BJ (cell line): ENCODE results near the gene GPR180. TPM values are rescaled to one million over a fixed set of nuclear protein-coding genes. Genes with fewer than 3 reads are reported as not detected.

ENCODE experiments used
- CTCF ChIA-PET: fragments of 350-600 bp; formaldehyde crosslinking; extraction: SDS; loops from one replicate; lab custom pipeline; 2021; ENCODE audit warnings: antibody characterized with exemption, inconsistent platforms; lab: Yijun Ruan, JAX
- POLR2A ChIA-PET: fragments of 300-600 bp; sonication (Branson Sonifier 250); formaldehyde crosslinking; extraction: SDS; loops from one replicate; lab custom pipeline; 2021; ENCODE audit warnings: antibody characterized with exemption; lab: Charles Lee
- DNase-seq: peaks from one replicate; pipeline ENCODE4 v3.0.0-alpha.2; 2011; ENCODE audit warnings: low read depth
- H3K27me3 ChIP-seq: 2 replicates; pipeline ENCODE4 v1.6.0; 2011; ENCODE audit warnings: low read length; ENCODE audit not compliant: control insufficient read depth, insufficient read depth
- H3K36me3 ChIP-seq: 2 replicates; pipeline ENCODE4 v1.5.1; 2011; ENCODE audit warnings: low read length; ENCODE audit not compliant: control insufficient read depth, insufficient read depth
- H3K4me3 ChIP-seq: 2 replicates; pipeline ENCODE4 v1.5.1; 2011; ENCODE audit warnings: low read depth, mild to moderate bottlenecking, control low read depth, low read length
- polyA plus RNA-seq: library from polyadenylated mRNA; depleted of rRNA; stranded (reverse); fragments of >200 nt; gene quantifications from 2 replicates; pipeline ENCODE4 v1.2.3, GENCODE V29; 2011
- TF ChIP-seq, protein P1 (sequence below): IDR thresholded peaks from 2 replicates; pipeline ENCODE4 v1.5.1; 2011; ENCODE audit warnings: low read depth, mild to moderate bottlenecking, control low read depth, inconsistent platforms, low read length, moderate library complexity; ENCODE audit not compliant: insufficient read depth

GPR180 gene
- polyA plus RNA-seq, 1 experiment = 2.4 TPM

DNA sequence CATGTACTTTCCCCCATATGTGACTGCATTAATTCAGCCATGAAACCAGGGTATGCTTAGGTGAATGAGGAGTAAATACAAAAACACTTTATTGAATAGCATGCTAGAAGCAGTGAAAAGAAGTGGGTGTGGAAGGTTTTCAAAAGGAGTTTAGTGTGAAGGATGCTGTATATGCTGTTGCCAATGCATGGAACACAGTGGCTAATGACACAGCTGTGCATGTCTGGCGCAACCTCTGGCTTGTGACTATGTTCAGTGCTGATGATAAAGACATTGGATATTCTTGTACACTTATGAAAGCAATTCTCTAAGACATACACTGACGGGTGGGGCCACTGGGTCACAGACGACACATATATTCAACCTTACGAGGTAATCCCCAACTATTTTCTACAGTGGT is 55.5 kb downstream of the GPR180 start:
- POLR2A ChIA-PET = interaction anchor here (0.6 kb wide), 2 partner anchors 50 to 134 kb away, joined by 6 to 7 read pairs; no protein-coding TSS in a partner anchor
- no peak overlapping the region for H3K4me3 ChIP-seq
- TF ChIP-seq, protein P1, sequence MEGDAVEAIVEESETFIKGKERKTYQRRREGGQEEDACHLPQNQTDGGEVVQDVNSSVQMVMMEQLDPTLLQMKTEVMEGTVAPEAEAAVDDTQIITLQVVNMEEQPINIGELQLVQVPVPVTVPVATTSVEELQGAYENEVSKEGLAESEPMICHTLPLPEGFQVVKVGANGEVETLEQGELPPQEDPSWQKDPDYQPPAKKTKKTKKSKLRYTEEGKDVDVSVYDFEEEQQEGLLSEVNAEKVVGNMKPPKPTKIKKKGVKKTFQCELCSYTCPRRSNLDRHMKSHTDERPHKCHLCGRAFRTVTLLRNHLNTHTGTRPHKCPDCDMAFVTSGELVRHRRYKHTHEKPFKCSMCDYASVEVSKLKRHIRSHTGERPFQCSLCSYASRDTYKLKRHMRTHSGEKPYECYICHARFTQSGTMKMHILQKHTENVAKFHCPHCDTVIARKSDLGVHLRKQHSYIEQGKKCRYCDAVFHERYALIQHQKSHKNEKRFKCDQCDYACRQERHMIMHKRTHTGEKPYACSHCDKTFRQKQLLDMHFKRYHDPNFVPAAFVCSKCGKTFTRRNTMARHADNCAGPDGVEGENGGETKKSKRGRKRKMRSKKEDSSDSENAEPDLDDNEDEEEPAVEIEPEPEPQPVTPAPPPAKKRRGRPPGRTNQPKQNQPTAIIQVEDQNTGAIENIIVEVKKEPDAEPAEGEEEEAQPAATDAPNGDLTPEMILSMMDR = no peak
- H3K27me3 ChIP-seq = peaks cover 12% of the 10 kb centered on the region
- no peaks in the 10 kb centered on the region for H3K36me3 ChIP-seq
- CTCF ChIA-PET = interaction anchor here (0.8 to 1.3 kb wide), 3 partner anchors 17 to 499 kb away, joined by 3 to 4 read pairs (median 3); no protein-coding TSS in a partner anchor
- DNase-seq = no peak

DNA sequence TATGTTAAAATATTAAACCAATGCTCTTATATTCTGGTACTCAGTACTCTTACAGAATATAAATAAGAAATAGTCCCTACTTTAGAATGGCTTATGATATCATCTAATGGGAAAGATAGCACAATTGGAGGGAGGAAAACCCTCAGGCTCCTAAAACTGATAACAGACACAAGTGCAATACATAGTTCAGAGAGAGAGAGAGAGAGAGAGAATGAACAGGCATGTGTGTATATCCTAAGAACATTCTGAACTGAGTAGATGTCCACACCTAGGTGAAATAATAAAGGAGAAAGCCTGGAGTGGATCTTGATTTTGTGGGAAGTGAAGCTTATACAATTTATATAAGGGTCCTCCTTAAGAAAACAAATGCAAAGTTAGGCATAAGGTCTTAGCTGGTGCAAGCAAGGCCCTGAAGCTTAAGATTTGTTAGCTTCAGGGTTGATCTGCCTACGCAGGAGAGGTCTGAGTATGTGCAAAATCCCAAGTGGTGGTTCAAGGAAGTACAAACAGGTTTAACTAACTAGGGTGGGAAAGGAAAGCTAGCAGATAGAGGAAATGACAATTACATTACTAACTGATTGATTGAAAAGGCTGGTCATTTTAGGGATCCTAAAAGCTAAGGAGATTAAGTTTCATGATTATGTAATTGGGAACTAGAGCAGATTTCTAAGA is 57.4 kb downstream of the GPR180 start:
- TF ChIP-seq, protein P1 = 0 out of 2 replicates have a peak, but pooled peaks have one; percentile 3
- no peak for DNase-seq
- ChIA-PET POLR2A (no interaction called here), CTCF (interaction anchor here (0.9 to 7.9 kb wide), 4 partner anchors 9 to 19 kb away, joined by 3 to 59 read pairs (median 7); no protein-coding TSS in a partner anchor)
- Histone ChIP-seq H3K4me3 (no peak overlapping the region), H3K27me3 (peaks cover 17% of the 10 kb centered on the region), H3K36me3 (no peaks in the 10 kb centered on the region)

DNA sequence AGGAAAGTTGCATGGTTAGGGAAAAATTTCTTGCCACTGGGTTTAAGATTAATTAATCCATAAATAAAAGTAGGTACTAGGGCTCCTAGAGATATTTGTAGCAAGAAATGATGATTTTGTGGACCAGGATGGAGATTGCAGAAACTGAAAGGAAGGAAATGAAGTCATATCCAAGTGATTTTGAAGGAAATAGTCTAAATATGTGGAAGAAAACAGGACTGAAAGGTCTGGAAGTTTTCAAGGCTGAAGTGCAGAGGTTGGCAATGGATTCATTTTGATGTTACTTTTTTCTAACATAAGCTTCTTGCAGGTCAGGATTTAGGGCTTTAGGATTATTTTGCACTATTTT is 57.9 kb downstream of the GPR180 start:
- Histone ChIP-seq H3K36me3 (no peaks in the 10 kb centered on the region), H3K27me3 (peaks cover 17% of the 10 kb centered on the region), H3K4me3 (no peak overlapping the region)
- TF ChIP-seq, protein P1 = no peak
- ChIA-PET CTCF (interaction anchor here (0.9 to 7.9 kb wide), 4 partner anchors 8 to 19 kb away, joined by 3 to 59 read pairs (median 7); no protein-coding TSS in a partner anchor), POLR2A (no interaction called here)
- no peak for DNase-seq

DNA sequence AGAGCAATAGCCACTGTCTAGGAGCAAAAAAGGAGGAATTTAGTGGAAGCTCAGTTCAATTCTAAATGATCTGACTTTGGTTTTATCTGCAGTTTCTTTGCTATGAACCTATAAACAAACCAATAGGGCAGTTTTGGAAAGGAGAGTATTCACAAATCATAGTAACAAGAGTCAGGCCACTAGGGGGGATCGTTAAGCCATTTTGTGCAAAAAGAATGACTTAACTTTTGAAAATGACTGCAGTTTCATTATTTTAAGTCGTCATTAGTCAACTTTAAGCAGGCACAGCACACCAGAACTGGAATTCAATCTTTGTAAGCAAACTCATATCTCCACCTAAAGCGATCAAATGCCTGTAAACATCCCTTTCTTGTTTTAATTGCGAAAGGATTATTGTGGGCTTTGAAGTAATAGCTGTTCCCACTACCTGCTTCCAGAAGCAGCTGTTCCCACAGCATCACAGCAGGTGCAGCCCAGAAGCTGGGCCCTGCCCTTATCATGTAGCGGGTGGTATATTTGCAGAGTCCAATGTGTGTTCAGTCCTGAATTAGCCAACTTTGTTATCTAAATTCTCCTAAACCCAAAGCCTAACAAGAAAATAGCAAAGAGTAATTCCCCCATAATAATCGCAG is 59.2 kb downstream of the GPR180 start:
- TF ChIP-seq, protein P1 = peak; percentile 46
- CTCF ChIA-PET = interaction anchor here (0.6 to 7.9 kb wide), 6 partner anchors 9 to 1508 kb away, joined by 3 to 59 read pairs (median 4); no protein-coding TSS in a partner anchor
- peaks cover 23% of the 10 kb centered on the region for H3K27me3 ChIP-seq
- POLR2A ChIA-PET = no interaction called here
- H3K4me3 ChIP-seq = no peak overlapping the region
- DNase-seq = no peak
- H3K36me3 ChIP-seq = no peaks in the 10 kb centered on the region

DNA sequence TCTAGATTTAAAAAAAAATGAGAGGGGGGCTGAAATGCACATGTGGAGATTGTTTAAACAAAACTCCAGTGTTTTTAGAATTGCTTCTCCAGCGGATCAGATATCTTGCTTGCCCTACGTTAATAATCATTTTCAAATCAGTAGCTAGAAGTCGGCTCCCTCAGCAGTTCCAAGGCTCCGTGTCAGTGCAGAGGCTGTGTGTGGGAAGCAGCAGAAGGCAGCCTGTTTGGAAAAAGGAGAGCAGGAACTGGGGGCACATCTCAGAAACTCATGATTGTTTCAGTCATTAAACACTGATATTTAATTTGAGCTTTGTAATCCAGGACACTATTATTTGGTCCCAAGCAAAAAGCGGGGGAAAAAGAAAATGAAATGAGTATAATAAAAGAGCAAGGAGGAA is 59.7 kb downstream of the GPR180 start:
- CTCF ChIA-PET = interaction anchor here (0.9 to 7.9 kb wide), 5 partner anchors 12 to 743 kb away, joined by 3 to 59 read pairs (median 4); no protein-coding TSS in a partner anchor
- TF ChIP-seq, protein P1 = no peak
- no peak for DNase-seq
- H3K36me3 ChIP-seq = no peaks in the 10 kb centered on the region
- H3K4me3 ChIP-seq = no peak overlapping the region
- POLR2A ChIA-PET = no interaction called here
- peaks cover 24% of the 10 kb centered on the region for H3K27me3 ChIP-seq
